HCT116 (cell line): ENCODE data around the gene HOXC11. TPM values are rescaled to one million over a fixed set of nuclear protein-coding genes. Genes with fewer than 3 reads are reported as not detected.

Experiments used
- ATAC-seq: fragments of 200-7000 bp; cut with Tn5 transposase; 2 replicates; pipeline ENCODE4 v1.9.1; 2020; ENCODE audit warnings: mild to moderate bottlenecking, moderate library complexity
- BruUV-seq: library from RNA; stranded (reverse); fragments of 400-500 nt; replicated peaks from 2 replicates; lab custom pipeline; 2021; lab: Mats Ljungman, UMichigan
- CTCF ChIA-PET: fragments of 300-600 bp; sonication (Branson Sonifier 250); formaldehyde crosslinking; loops from one replicate; lab custom pipeline; 2021; ENCODE audit warnings: antibody characterized with exemption; lab: Charles Lee
- POLR2A ChIA-PET: fragments of 300-600, 350-600 bp; sonication (Branson Sonifier 250); formaldehyde crosslinking; loops from one replicate; lab custom pipeline; 2021; ENCODE audit warnings: antibody characterized with exemption; lab: Charles Lee
- RAD21 ChIA-PET, 2 experiments: fragments of 300-600 bp; sonication (Branson Sonifier 250); formaldehyde crosslinking; loops; one replicate each; lab custom pipeline; 2023; ENCODE audit warnings: low total read pairs in 2 of 2; ENCODE audit not compliant: uncharacterized antibody in 2 of 2, unreplicated experiment in 2 of 2, low non-redundant PET in 1 of 2; lab: Charles Lee
- DNase-seq: peaks from one replicate; pipeline ENCODE4 v3.0.0-alpha.2; 2010; ENCODE audit warnings: low read depth, low spot score
- H2AFZ ChIP-seq: fragments of 200-600 bp; shearing (Covaris generic), sonication (generic); 2 replicates; pipeline ENCODE4 v1.6.1; 2017; ENCODE audit warnings: low read depth, mixed run types, mixed read lengths, antibody characterized with exemption, low read length; ENCODE audit not compliant: poor library complexity, severe bottlenecking
- H3K27ac ChIP-seq: 2 replicates; pipeline ENCODE4 v1.5.1; 2012; ENCODE audit warnings: low read depth, low read length
- H3K27me3 ChIP-seq: fragments of 200-600 bp; sonication (generic); 2 replicates; pipeline ENCODE4 v1.6.1; 2016; ENCODE audit warnings: mixed run types, low read length, mixed read lengths; ENCODE audit not compliant: insufficient read depth
- H3K36me3 ChIP-seq, 2 experiments: fragments of 200-500 bp in 1 of 2; fragments of 200-600 bp in 1 of 2; sonication (Bioruptor generic) in 1 of 2; sonication (generic) in 1 of 2; 2 replicates each; pipeline versions ENCODE4 v1.5.1 to v1.6.1; 2014 to 2016; ENCODE audit warnings: low read length in 2 of 2, inconsistent platforms in 1 of 2, mixed read lengths in 1 of 2, mixed run types in 1 of 2; ENCODE audit not compliant: insufficient read depth in 2 of 2, control insufficient read depth in 1 of 2
- H3K4me1 ChIP-seq, 2 experiments: fragments of 200-600 bp in 1 of 2; sonication (generic) in 1 of 2; 2 replicates each; pipeline versions ENCODE4 v1.5.1 to v1.6.1; 2012 to 2017; ENCODE audit warnings: low read length in 2 of 2, inconsistent platforms in 1 of 2, mild to moderate bottlenecking in 1 of 2, mixed read lengths in 1 of 2, mixed run types in 1 of 2, moderate library complexity in 1 of 2; ENCODE audit not compliant: insufficient read depth in 2 of 2, control insufficient read depth in 1 of 2
- H3K4me2 ChIP-seq: fragments of 200-600 bp; sonication (generic); 2 replicates; pipeline ENCODE4 v1.6.1; 2017; ENCODE audit warnings: mixed run types, low read length, mixed read lengths
- H3K4me3 ChIP-seq, 2 experiments: fragments of 200-600 bp in 1 of 2; sonication (generic) in 1 of 2; replicated peaks in 1 of 2; 2 replicates each; pipeline ENCODE4 v1.5.1; 2011 to 2016; ENCODE audit warnings: low read length in 2 of 2, control low read depth in 1 of 2, low read depth in 1 of 2, mild to moderate bottlenecking in 1 of 2, mixed read lengths in 1 of 2, mixed run types in 1 of 2
- H3K79me2 ChIP-seq: fragments of 200-600 bp; sonication (generic); 2 replicates; pipeline ENCODE4 v1.6.1; 2017; ENCODE audit warnings: mild to moderate bottlenecking, mixed run types, low read length, moderate library complexity, mixed read lengths; ENCODE audit not compliant: insufficient read depth
- H3K9ac ChIP-seq: fragments of 200-600 bp; sonication (generic); 2 replicates; pipeline ENCODE4 v1.6.1; 2016; ENCODE audit warnings: low read length, mixed read lengths
- H3K9me2 ChIP-seq: fragments of 200-600 bp; sonication (generic), shearing (Covaris generic); 2 replicates; pipeline ENCODE4 v1.6.1; 2017; ENCODE audit warnings: mixed run types, mild to moderate bottlenecking, moderate library complexity; ENCODE audit not compliant: insufficient read depth
- H3K9me3 ChIP-seq, 2 experiments: fragments of 200-500 bp in 1 of 2; fragments of 200-600 bp in 1 of 2; sonication (Bioruptor generic) in 1 of 2; sonication (generic) in 1 of 2; 2 replicates each; pipeline ENCODE4 v1.6.1; 2014 to 2017; ENCODE audit warnings: low read length in 2 of 2, mixed read lengths in 2 of 2, inconsistent platforms in 1 of 2, low read depth in 1 of 2, mild to moderate bottlenecking in 1 of 2, mixed run types in 1 of 2, moderate library complexity in 1 of 2; ENCODE audit not compliant: control insufficient read depth in 1 of 2, insufficient read depth in 1 of 2
- H4K20me1 ChIP-seq: fragments of 200-600 bp; sonication (generic), shearing (Covaris generic); 2 replicates; pipeline ENCODE4 v1.6.1; 2017; ENCODE audit warnings: mixed run types, mild to moderate bottlenecking, moderate library complexity; ENCODE audit not compliant: insufficient read depth
- CBX3 ChIP-seq: IDR thresholded peaks from 2 replicates; pipeline ENCODE4 v1.6.1; 2012; ENCODE audit warnings: low read depth
- CEBPB ChIP-seq: IDR thresholded peaks from 2 replicates; pipeline ENCODE4 v1.6.1; 2012; ENCODE audit warnings: low read depth
- CTCF ChIP-seq, 3 experiments: fragments of 200-600 bp in 1 of 3; sonication (generic) in 1 of 3; IDR thresholded peaks in 2 of 3; conservative IDR thresholded peaks in 1 of 3; 2 replicates each; pipeline ENCODE4 v1.5.1; 2012 to 2017; ENCODE audit warnings: low read depth in 2 of 3, low read length in 2 of 3, antibody characterized with exemption in 1 of 3, borderline replicate concordance in 1 of 3, control low read depth in 1 of 3, mild to moderate bottlenecking in 1 of 3, mixed read lengths in 1 of 3, mixed run types in 1 of 3, moderate library complexity in 1 of 3; ENCODE audit not compliant: insufficient read depth in 1 of 3
- EZH2 ChIP-seq: fragments of 200-600 bp; sonication (generic); IDR thresholded peaks from 2 replicates; pipeline ENCODE4 v1.6.1; 2017; ENCODE audit warnings: antibody characterized with exemption, mixed run types
- FOSL1 ChIP-seq: IDR thresholded peaks from 2 replicates; pipeline ENCODE4 v1.6.1; 2012; ENCODE audit warnings: low read depth
- POLR2A ChIP-seq: IDR thresholded peaks from 2 replicates; pipeline ENCODE4 v1.7.0; 2011; ENCODE audit warnings: borderline replicate concordance; ENCODE audit not compliant: insufficient read depth, insufficient read length; ENCODE audit errors: extremely low read depth
- POLR2AphosphoS5 ChIP-seq: IDR thresholded peaks from 2 replicates; pipeline ENCODE4 v1.6.1; 2011; ENCODE audit warnings: mild to moderate bottlenecking, low read depth, low read length, moderate library complexity
- RAD21 ChIP-seq: IDR thresholded peaks from 2 replicates; pipeline ENCODE4 v1.6.1; 2012; ENCODE audit warnings: low read depth, mild to moderate bottlenecking
- REST ChIP-seq: IDR thresholded peaks from 2 replicates; pipeline ENCODE4 v1.6.1; 2012; ENCODE audit warnings: low read depth
- SIN3A ChIP-seq: IDR thresholded peaks from 2 replicates; pipeline ENCODE4 v1.6.1; 2012; ENCODE audit warnings: low read depth
- SP1 ChIP-seq: IDR thresholded peaks from 2 replicates; pipeline ENCODE4 v1.6.1; 2012; ENCODE audit warnings: low read depth
- SRF ChIP-seq: IDR thresholded peaks from 2 replicates; pipeline ENCODE4 v1.6.1; 2012; ENCODE audit warnings: low read depth
- TCF7L2 ChIP-seq: IDR thresholded peaks from 2 replicates; pipeline ENCODE4 v1.7.0; 2011; ENCODE audit warnings: borderline replicate concordance, inconsistent platforms; ENCODE audit not compliant: insufficient read depth, insufficient read length; ENCODE audit errors: extremely low read depth
- ZBTB33 ChIP-seq: IDR thresholded peaks from 2 replicates; pipeline ENCODE4 v1.6.1; 2011; ENCODE audit warnings: mild to moderate bottlenecking, low read length, moderate library complexity; ENCODE audit not compliant: insufficient replicate concordance; ENCODE audit errors: extremely low read depth
- intact Hi-C: fragments of 100-400 bp; cut with micrococcal nuclease; formaldehyde crosslinking; loops from 2 replicates; pipeline ENCODE4 v1.10.0; 2022
- total RNA-seq: library from RNA; stranded (reverse); gene quantifications from one replicate; pipeline ENCODE4 v1.2.1, GENCODE V29; 2021; ENCODE audit not compliant: unreplicated experiment

HOXC11 gene
- total RNA-seq, 1 experiment from 2014 or later, result 0.22 TPM

GRCh38 chr12:53966085-53966384 lies 6.9 kb upstream of the HOXC11 start (continued):
- no peak for TF ChIP-seq ZBTB33
- TF ChIP-seq RAD21, result no peak
- TF ChIP-seq SP1, result no peak
- TF ChIP-seq SRF, result no peak
- no peak for TF ChIP-seq CBX3

- ChIA-PET CTCF (no interaction called here), POLR2A (no interaction called here), RAD21 (no interaction called here)
- Histone ChIP-seq H3K27ac (no peak overlapping the region), H3K9me3 (no peaks in the 10 kb centered on the region), H3K4me2 (no peak overlapping the region), H3K9me2 (no peaks in the 10 kb centered on the region), H3K79me2 (no peaks in the 10 kb centered on the region), H3K4me3 (no peak overlapping the region), H3K27me3 (peaks cover 4% of the 10 kb centered on the region; the same call in 1 of the 2 replicates), H4K20me1 (no peaks in the 10 kb centered on the region), H3K9ac (no peak overlapping the region), H3K4me1 (no peaks in the 10 kb centered on the region), H3K36me3 (no peaks in the 10 kb centered on the region), H2AFZ (no peak overlapping the region)
- TF ChIP-seq FOSL1 (no peak), SRF (no peak), ZBTB33 (no peak), CEBPB (no peak), TCF7L2 (no peak), REST (no peak), POLR2A (no peak), SP1 (no peak), EZH2 (no peak), SIN3A (no peak), POLR2AphosphoS5 (no peak), CTCF (IDR thresholded peaks at IDR 0.05 in 2 of 3, conservative IDR thresholded peaks at IDR 0.05 in 1 of 3; ENCODE audit: borderline replicate concordance in 1 of 3, insufficient read depth in 1 of 3, low read depth in 2 of 3, low read length in 2 of 3) (no peak)
- ATAC-seq (no peak), DNase-seq (no peak)
- intact Hi-C loops, result no loop called here
- BruUV-seq, result no TSS peak
Measured at GRCh38 chr12:53966385-53967133, 6.4 kb upstream of the HOXC11 start.
